HG02763 (cell line): ENCODE data around the gene CALML3.
"Not testable (repeated sequence)": the region's sequence is repeated elsewhere in the genome, so short reads cannot be mapped to it uniquely, and the experiment has no call there.

ENCODE experiments used
- ATAC-seq: cut with Tn5 transposase; IDR thresholded peaks from one replicate; pipeline ENCODE4 v1.9.1; 2021; ENCODE audit warnings: mild to moderate bottlenecking, moderate library complexity; ENCODE audit not compliant: unreplicated experiment

Gene CALML3

DNA sequence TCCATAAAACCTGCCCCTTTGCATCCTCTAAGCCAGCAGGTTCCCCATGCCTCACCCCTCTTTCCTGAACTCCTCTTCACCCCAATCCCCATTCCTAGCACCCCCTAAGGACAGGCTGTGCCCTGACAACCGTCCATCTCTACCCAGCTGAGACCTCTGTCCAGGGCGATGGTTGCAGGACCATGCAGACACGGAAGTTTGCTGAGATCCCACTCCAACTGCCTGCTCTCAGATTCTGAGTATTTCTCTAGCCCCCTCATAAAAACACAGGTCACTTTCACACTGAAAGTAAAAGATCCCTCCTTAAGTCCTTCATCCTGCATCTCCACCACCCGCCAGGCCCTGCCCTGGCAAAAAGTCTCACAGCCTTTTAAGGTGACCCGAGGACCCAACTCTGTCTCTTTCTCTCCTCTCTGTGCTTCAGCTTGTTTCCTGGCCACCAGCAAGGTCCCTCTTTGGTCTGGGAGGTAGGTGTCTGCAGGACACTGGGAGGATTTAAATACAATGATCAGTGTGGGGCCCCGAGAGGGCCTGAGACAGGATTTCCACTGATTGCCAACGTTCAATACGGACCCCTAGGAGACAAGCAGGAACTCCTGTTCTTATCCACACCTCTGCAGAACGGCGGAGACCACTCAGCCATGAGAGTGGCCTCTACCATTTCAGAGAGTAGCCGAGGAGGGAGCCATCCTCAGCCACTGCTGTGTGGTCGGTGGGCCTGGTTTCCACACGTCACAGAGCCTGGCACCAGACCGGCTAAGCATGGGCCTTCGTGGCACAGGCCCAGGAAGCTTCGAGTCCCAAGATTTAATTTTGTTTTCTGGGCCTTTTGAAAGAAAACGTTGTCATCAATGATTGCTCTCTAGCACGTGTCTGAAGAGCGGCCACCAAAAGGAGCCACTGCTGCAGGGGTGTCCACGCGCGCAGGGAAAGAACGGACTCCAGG lies 27.9 kb downstream of the CALML3 start:
- no peak for ATAC-seq

GRCh38 chr10:5553400-5554170 lies 28.8 kb downstream of the CALML3 start:
- no peak for ATAC-seq

- ATAC-seq: no peak
These were observed 30.3 kb downstream of the CALML3 start for GRCh38 chr10:5555021-5555510.

- ATAC-seq: no peak
These were observed 31.1 kb downstream of the CALML3 start for GRCh38 chr10:5555881-5556280.

DNA sequence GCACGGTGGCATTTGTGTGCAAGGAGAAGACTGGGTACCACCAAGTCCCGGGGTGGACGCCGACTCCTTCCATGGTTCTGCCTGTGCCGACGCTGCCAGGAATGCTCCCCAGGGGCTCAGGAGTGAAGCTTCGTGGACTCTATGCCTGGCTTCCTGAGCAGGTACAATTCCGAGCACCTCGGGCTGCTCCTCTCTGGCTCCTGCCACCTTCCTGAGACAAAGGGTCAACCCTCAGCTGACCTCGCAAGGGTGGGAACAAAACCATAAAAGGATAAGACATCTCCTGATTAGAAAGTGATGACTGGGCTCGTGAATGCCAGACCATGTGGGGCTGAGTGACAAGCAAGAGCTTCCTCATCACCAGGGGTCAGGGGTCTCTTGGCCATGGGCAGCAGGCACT lies 31.8 kb downstream of the CALML3 start:
- no peak for ATAC-seq

- no peak for ATAC-seq
These were observed 32.4 kb downstream of the CALML3 start for GRCh38 chr10:5557040-5557721.

DNA sequence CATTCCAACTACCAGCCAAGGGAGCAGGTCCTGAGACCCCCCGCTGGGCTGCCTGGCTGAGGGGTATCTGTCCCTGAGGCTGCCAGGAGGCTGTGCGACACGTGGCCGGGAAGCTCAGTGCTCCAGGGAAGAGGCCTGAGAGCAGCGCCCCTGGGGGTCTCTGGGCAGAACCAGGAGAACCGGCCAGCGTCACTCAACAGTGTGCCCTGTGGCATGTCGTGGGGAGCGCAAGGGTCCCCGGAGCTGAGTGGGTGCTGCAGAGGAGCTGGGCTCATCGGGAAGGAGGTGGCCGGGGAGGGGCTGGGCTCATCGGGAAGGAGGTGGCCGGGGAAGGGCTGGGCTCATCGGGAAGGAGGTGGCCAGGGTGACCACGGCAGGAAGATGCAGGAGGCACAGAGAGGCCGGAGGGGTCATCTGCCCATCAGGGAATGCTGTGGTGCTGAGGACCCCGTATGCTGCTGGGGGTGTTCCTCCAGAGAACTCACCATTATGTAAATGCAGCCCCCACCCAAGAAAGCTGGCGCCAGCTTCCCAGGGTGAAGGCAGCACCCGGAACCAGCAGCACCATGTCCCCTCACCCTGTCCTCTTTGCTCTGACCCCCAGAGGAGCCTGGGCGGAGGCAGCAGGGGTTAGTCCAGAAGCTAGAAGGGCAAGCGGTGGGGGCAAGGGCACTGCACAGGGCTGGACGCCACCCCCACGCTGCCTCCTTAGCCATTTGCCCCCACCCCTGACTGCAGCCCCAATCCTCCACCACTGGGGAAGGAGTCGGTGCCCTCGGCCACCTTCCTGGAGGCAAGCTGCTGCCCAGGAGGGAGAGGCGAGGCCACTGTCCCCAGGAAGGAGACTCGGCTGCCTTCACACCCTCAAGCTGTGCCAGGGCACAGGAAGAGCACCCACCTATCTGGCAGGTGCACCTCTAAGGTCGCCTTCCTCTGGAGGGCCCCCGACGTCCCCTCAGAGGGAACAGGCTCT lies 33.3 kb downstream of the CALML3 start:
- no peak for ATAC-seq

GRCh38 chr10:5559022-5559421 lies 34.3 kb downstream of the CALML3 start:
- not testable (repeated sequence) for ATAC-seq

DNA sequence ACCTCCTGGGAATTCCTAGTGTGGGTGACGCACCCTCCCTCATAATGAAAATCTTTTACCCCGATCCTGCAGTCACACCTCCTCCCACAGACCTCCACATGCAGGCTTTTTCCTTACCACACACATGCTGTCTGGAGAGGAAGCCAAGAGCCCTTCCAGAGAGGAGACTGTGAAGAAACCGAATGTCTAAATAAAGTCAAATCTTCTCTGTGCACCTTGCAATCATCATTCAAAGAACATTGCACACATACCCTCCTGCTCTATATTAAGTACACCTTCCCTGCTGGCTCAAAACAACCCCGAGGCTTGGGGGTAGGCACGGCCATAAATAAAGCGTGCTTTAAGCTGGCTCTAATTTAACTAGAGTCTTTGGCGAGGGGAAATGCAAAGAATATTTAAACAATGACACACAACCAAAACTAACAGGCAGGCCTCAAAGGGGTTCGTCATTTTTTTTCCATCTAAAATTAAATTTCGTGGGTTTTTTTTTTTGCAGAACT lies 34.9 kb downstream of the CALML3 start:
- no peak for ATAC-seq

- ATAC-seq: no peak
These were observed 35.5 kb downstream of the CALML3 start for GRCh38 chr10:5560142-5560816.

DNA sequence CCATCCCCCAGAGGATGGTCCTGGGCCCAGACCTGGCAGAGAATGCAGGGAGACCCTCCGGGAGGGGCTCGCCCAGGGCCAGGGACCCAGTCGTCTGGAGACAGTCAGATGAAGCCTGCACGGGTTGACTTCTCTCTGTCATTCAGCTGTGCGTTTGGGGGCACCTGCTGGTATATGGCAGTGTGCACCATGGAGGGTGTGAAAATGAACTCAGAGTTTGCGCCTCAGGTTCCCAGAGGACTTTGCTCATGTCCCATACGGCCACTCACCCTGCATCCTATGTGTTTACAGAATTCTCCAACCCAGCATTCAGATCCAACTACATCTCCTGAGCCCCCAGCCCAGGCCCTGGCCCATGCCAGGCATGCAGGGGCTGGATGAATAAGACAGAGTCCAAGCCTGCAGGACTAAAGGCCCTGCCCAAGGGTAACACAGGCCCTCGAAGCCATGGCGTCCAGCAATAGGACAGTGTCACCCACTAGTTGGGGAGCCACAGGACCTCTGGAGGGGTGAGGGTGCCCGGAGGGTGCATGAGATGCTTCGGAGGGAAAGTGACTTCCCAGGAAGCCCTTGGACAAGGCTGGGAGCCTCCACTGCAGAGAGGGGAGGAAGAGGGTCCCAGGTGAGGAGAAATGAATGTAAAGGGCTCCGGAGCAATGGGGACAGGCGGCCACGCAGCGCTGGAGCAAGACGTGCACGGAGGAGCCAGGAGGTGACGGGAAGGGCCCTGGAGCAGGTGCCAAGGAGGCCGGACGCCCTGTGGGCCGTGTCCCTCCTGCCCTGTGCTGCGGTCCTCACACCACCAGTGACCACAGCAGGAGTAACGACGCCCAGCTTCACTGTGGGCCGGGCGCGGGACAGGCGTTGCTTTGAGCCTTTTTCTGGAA lies 36.3 kb downstream of the CALML3 start:
- ATAC-seq: no peak

- ATAC-seq: no peak
These were observed 37.2 kb downstream of the CALML3 start for GRCh38 chr10:5561704-5562645.

DNA sequence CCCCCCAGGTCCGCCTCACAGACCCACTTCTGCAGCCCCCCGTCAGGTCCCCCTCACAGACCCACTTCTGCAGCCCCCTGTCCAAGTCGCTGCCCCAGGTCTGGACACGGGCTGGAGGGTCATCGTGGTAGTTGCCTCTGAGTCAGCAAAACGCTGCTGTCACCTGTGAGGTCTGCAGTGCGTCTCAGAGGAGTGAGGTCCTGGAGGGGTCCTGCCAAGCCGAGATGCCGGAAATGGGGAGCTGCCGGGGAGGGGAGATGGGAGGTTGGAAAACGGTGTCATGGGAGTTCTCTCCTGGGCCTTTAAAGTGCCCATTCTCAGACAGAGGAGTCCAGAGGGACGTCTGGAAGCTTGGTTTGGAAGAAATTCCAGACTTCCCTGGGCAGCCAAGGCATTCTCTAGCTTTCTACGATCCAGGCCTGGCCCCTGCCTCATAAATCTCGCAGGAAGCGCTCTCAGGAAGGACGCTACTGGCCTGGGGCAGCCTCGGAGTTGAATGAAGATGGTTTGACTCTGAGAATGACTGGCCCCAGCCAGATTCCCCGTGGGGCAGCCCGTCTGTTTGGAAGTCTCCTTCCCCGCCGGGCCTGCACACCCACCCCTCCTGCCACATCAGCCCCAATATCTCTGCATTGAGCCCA lies 38.7 kb downstream of the CALML3 start:
- ATAC-seq: no peak

GRCh38 chr10:5563991-5564536 lies 39.3 kb downstream of the CALML3 start:
- no peak for ATAC-seq

DNA sequence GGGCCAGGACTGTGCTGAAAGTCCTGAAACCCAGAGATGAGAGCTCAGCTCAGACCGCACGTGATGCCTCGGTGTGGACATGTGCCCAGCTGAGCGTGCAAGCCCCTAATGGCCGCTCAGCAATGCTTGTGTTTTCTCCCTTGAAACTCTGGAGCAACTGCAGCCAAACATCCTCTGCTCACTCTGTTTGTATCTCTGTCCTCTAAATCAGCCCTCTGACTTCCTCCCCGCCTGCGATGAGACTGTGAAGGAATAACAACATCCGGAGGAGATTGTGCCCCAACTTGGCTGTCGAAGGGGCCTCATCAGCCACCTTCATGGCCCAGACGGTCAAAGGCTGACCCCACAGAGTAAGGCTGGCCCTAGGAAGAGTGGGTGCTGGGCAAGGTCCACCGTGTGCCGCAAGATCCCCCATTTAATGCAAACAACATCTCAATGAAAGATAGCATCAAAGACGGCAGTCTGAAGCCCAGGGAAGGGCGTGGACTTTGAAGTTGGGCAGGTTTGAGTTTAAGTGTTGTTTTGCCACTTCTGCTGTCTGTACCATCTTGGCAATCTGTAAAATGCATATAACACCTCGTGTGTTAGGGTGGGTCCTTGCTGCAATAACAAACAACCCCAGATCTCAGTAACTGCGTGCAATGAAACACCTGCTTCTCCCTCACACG lies 39.9 kb downstream of the CALML3 start:
- ATAC-seq: no peak

GRCh38 chr10:5565205-5565545 lies 40.4 kb downstream of the CALML3 start:
- ATAC-seq: no peak
